DMS53 (cell line): ENCODE measurements around the gene HDHD3.
A peak's percentile ranks its signal among the peaks of the same experiment; 100 is the strongest.

ENCODE experiments used
- DNase-seq: peaks from one replicate; lab custom pipeline; 2025; lab: John Stamatoyannopoulos, UW

HDHD3 gene

DNA sequence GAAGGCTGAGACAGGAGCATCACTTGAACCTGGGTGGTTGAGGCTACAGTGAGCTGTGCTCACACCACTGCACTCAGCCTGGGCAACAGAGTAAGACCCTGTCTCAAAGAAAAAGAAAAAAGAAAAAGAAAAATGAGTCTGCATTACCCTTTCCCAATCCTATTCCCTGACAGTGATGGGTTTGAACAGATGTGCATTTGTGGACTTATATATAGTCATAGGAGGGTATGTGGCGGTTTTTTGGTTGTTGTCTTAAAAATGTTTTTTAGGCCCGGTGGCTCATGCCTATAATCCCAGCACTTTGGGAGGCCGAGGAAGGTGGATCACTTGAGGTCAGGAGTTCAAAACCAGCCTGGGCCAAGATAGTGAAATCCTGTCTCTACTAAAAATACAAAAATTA, 13.4 kb downstream of the HDHD3 start:
- no peak for DNase-seq

- no peak for DNase-seq
Observed at GRCh38 chr9:113361304-113362018, 15.3 kb downstream of the HDHD3 start.

DNA sequence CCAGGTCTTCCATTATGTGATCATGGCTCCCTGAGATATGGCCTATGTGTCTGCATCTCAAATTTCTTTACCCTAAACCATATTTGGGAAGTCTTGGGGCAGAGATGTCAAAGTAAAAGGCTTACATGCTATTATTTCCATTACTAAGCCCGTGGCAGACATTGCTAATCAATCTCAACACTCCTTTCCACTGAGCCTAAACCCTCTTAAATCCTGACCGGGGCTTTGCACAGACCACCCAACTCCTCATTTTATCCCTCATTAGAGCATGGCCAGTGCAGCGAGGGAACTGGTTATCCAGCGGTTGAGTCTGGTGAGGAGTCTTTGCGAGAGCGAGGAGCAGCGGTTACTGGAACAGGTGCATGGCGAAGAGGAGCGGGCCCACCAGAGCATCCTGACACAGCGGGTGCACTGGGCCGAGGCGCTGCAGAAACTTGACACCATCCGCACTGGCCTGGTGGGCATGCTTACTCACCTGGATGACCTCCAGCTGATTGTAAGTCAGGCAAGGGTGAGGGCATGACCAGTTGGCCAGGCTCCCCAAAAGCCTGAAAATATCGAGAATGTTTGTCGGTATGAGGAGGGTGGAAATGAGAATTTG, 16.4 kb downstream of the HDHD3 start:
- no peak for DNase-seq

GRCh38 chr9:113359385-113359784, 17.4 kb downstream of the HDHD3 start:
- no peak for DNase-seq

- DNase-seq = no peak
Observed at GRCh38 chr9:113356686-113357292, 20.0 kb downstream of the HDHD3 start.

DNA sequence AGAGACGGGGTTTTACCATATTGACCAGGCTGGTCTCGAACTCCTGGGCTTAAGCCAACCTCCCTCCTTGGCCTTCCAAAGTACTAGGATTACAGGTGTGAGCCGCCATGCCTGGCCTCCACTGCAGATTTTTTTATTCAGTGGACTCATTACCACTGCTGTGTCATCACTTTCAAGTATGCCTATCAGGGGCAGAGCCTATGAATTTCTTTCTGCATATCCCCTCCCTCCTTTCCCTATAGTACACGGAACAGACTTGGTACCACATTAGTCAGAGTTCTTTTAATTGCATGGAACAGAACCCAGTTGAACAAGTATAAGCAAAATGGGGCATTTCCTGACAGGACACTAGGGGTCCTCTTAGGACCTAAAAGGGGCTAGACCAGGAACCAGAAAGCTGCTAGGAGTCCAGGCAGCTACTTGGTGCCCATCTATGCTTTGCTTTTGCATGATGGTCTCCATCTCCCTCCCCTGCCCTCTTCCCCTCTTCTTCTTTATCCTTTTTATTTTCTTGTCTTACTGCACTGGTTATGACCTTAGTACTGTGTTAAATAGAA, 21.7 kb downstream of the HDHD3 start:
- DNase-seq = no peak

DNA sequence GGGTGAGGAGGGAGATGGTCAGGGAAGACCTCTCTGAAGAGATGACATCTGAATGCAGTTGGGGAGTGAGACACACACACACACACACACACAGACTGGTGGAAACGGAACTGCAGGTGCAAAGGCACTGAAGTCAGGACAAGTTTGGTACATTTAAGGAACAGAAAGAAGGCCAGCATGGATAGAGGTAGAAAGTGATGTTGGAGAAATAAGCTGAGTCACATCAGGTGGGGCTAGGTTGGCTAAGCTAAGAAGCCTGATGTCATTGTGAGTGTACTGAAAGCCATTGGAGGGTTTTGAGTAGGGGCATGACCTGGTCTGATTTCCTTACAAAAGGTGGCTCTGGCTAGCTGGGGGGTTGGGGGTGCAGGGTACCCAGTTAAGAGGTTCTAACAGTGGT, 24.4 kb downstream of the HDHD3 start:
- peak; percentile 41 for DNase-seq

DNA sequence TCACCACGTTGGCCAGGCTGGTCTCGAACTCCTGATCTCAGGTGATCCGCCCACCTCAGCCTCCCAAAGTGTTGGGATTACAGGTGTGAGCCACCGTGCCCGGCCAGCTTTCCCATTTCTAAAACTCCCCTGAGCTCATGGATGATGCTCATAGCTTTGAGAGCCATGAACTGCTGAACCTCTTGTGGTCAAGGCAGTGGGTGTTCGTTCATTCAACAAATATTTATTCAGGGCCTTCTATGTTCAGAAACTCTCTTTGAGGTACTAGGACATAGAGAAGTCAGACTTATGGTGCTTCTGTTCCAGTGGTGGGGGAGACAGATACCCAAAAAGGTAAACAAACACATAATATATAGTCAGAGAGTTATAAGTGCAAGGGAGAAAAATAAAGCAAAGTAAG, 24.8 kb downstream of the HDHD3 start:
- peak; percentile 45 for DNase-seq

- DNase-seq = no peak
Observed at GRCh38 chr9:113350937-113351336, 25.8 kb downstream of the HDHD3 start.

DNA sequence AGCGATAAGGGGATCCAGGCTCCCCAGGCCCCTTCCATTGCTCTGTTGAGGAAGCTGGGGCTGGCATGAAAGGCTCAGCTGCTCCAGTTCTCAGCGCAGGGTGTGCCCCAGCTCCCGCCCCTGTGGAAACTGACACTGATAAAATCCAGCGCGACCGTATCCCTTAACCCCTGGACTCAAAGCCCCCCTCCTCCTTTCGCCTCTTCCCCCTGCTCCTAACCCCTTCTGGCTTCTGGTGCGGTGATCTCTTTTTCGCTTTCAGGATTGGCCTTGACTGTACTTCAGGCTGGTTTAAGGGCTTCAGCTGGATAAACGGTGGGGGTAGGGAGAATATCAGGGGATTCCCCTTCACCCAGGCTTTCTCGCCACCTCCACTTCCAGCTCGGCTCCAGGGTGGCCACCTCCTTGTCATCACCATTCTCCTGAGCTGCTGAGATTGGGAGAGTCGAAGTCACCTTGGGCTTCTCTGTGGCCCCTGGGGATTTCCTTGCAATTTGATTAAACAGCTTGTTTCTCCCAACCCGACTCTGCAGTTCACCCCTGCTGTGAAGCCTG, 26.6 kb downstream of the HDHD3 start:
- no peak for DNase-seq

GRCh38 chr9:113349445-113350094, 27.2 kb downstream of the HDHD3 start, which contains the start of gene BSPRY:
TSS of gene BSPRY (plus strand) at chr9:113349541. CDS start at chr9:113349580, 39 bp downstream.
- DNase-seq = peak; percentile 81

DNA sequence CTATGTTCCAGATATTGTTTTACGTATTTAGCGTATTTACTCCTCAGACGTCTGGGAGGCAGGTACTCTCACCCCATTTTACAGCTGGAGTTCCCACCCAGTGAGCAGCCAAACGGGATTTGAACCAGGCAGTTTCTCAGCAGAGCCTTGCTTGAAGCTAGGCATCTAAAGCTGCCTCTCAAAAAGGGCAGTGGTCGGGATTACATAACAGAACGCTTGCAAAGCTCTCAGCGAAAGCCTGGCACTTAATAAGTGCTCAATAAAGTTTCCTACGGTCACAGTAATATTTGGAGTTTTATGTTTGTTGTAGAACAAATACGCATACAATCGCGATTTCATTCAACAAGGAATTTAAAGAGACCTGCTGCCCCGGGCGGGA, 27.7 kb downstream of the HDHD3 start:
- DNase-seq = no peak

GRCh38 chr9:113348437-113348836, 28.3 kb downstream of the HDHD3 start:
- DNase-seq = no peak

DNA sequence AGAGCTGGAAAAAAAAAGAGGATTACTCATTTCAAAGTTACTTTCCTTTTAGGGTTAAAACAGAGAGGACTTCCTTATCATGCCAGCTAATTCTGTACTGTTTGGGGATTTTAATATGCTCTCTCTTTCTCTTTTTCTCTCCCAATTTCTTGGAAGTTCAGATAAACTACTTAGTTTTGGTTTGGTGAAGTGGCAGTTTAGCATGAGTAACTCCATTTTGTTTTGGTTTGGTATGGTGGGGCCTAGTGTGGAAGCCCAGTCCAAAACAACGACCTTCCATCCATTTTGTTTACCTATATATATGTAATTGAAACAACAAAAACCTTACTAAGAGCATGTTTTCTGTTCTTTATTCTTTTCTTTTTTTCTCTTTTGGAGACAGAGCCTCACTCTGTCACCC, 31.1 kb downstream of the HDHD3 start:
- DNase-seq = no peak

DNA sequence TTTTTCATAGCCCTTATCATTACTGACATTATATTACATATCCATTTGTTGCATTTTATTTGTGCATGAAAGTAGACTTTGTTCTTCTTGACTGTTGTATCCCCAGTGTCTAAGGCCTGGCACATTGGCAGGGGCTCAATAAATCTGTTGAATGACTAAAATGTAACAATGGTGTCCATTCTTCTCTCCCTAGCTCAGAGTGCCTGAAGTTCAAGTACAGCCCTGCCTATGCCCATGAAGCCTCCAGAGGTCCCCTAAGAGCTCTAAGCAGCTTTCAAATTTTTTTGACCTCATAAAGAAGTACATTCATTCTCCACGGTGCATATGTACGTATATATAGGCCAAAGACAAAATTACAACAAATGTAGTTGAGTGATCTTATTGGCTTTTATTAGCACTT, 31.6 kb downstream of the HDHD3 start:
- no peak for DNase-seq

DNA sequence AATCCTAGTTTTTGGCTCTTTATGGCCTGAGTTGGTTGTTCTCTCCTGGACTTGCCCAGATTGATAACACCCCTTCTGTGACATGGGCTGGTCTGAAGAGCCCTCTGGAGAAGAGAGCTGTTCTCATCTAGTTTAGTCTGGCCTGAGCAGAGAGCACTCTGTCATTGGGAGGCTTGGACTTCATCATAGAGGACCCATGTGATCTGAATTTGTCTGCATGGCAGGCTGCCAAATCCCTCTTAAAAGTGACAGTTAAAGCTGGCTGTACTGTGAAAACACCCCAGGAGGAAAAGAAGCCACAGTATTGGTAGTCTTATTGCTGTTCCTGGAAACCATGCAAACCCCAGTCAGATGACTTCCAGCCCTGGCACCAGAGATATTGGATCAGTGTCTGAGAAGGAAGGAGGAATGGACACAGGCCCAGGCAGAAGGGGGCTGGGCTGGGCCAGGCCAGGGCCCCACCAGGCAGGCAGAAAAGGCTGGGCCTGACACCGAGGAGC, 33.0 kb downstream of the HDHD3 start:
- DNase-seq = peak; percentile 95

- DNase-seq = peak; percentile 81
Observed at GRCh38 chr9:113341712-113342410, 34.9 kb downstream of the HDHD3 start.

GRCh38 chr9:113340011-113340699, 36.6 kb downstream of the HDHD3 start, which contains the start of gene WDR31:
TSS of gene WDR31 (minus strand) at chr9:113340275. CDS start at chr9:113332022, 8,253 bp downstream.
- DNase-seq = peak; percentile 92

DNA sequence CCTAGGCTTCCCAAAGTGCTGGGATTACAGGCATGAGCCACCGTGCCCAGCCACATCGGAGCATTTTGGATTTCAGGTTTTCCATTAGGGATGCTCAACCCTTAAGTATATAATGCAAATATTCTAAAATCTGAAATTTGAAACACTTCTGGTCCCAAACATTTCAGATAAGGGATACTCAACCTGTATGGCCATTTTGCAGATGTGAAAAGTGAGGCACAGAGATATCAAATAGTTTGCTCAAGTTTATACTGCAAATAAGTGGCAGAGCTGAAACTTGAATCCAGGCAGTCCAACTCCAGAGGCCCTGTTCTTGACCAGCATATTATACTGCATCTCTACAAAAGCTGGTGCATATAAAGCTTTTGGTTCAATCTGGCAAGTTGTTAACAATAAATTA, 39.1 kb downstream of the HDHD3 start:
- no peak for DNase-seq

DNA sequence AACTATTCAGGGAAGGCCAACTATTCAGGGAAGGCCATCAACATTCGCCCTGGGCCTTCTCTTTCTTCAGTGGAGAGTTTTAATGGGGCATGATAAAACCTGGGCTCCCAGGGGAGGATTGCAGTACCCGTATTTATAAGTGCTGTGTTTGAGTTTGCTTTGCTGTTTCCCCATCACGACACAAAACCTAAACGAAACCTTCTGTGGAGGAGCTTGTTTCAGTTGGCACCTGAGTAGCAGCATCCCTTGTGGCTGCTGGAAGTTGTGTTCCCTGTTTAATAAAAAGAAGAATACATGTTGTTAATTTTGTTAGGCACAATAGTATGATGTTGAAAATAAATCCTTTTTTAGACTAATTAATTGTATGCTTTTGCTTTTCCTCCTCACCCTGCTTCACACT, 45.0 kb downstream of the HDHD3 start:
- DNase-seq = no peak
